Renal cortex interstitium (tissue), 15 donors: Measurements from ENCODE around the gene PGBD2. TPM values are rescaled to one million over a fixed set of nuclear protein-coding genes. Genes with fewer than 3 reads are reported as not detected.

Experiments
- DNase-seq, 11 donors: peaks; one replicate each; pipeline ENCODE4 v3.0.0-alpha.2; 2013; ENCODE audit warnings: low read depth in 9 of 11, low spot score in 4 of 11; ENCODE audit errors: extremely low read depth in 1 of 11
- long read RNA-seq, 16 experiments: transcript quantifications; one replicate each; lab custom pipeline, GENCODE V29; 2026
- polyA plus RNA-seq, 3 donors: library from polyadenylated mRNA; unstranded; fragments of 120-200 nt; gene quantifications; one replicate each; pipeline ENCODE4 v1.2.1, GENCODE V29; 2013; ENCODE audit not compliant: insufficient read length in 3 of 3

PGBD2 gene, protein sequence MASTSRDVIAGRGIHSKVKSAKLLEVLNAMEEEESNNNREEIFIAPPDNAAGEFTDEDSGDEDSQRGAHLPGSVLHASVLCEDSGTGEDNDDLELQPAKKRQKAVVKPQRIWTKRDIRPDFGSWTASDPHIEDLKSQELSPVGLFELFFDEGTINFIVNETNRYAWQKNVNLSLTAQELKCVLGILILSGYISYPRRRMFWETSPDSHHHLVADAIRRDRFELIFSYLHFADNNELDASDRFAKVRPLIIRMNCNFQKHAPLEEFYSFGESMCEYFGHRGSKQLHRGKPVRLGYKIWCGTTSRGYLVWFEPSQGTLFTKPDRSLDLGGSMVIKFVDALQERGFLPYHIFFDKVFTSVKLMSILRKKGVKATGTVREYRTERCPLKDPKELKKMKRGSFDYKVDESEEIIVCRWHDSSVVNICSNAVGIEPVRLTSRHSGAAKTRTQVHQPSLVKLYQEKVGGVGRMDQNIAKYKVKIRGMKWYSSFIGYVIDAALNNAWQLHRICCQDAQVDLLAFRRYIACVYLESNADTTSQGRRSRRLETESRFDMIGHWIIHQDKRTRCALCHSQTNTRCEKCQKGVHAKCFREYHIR
- 10 to 100 TPM; 11.8 to 12.3 (median 12.2) TPM for polyA plus RNA-seq
- long read RNA-seq, donor 1, partial matches to known transcripts = 0 of 2 reads
- long read RNA-seq, donor 1, other reads (novel, unspliced or antisense) = 0 of 2 reads
- long read RNA-seq, donor 2, partial matches to known transcripts = 0 of 3 reads
- long read RNA-seq, donor 2, other reads (novel, unspliced or antisense) = 0 of 3 reads
- long read RNA-seq, donor 3, partial matches to known transcripts = 0 of 4 reads
- long read RNA-seq, donor 3, other reads (novel, unspliced or antisense) = 0 of 4 reads
- long read RNA-seq, donor 4, transcript PGBD2-201 (3 exons, 2,136 nt) = major isoform, 6 of 6 reads
- long read RNA-seq, donor 4, partial matches to known transcripts = 0 of 6 reads
- long read RNA-seq, donor 4, other reads (novel, unspliced or antisense) = 0 of 6 reads
- long read RNA-seq, donor 5 = 0 reads
- long read RNA-seq, donor 6, partial matches to known transcripts = 0 of 2 reads
- long read RNA-seq, donor 6, other reads (novel, unspliced or antisense) = 0 of 2 reads
- long read RNA-seq, donor 7, partial matches to known transcripts = 0 of 4 reads
- long read RNA-seq, donor 7, other reads (novel, unspliced or antisense) = 0 of 4 reads
- long read RNA-seq, donor 8, partial matches to known transcripts = 0 of 5 reads
- long read RNA-seq, donor 8, other reads (novel, unspliced or antisense) = 0 of 5 reads
- long read RNA-seq, donor 9, partial matches to known transcripts = 0 of 5 reads
- long read RNA-seq, donor 9, other reads (novel, unspliced or antisense) = 0 of 5 reads
- long read RNA-seq, donor 10, partial matches to known transcripts = 0 of 2 reads
- long read RNA-seq, donor 10, other reads (novel, unspliced or antisense) = 0 of 2 reads
- long read RNA-seq, donor 11, partial matches to known transcripts = 0 of 2 reads
- long read RNA-seq, donor 11, other reads (novel, unspliced or antisense) = 0 of 2 reads
- long read RNA-seq, donor 12, partial matches to known transcripts = 0 of 4 reads
- long read RNA-seq, donor 12, other reads (novel, unspliced or antisense) = 0 of 4 reads
- long read RNA-seq, donor 13, transcript PGBD2-201 (3 exons, 2,136 nt) = major isoform, 6 of 6 reads
- long read RNA-seq, donor 13, partial matches to known transcripts = 0 of 6 reads
- long read RNA-seq, donor 13, other reads (novel, unspliced or antisense) = 0 of 6 reads
- long read RNA-seq, donor 14, partial matches to known transcripts = 0 of 3 reads
- long read RNA-seq, donor 14, other reads (novel, unspliced or antisense) = 0 of 3 reads
- long read RNA-seq, donor 15, partial matches to known transcripts = 0 of 2 reads
- long read RNA-seq, donor 15, other reads (novel, unspliced or antisense) = 0 of 2 reads
- long read RNA-seq, donor 16, transcript PGBD2-201 (3 exons, 2,136 nt) = major isoform, 6 of 14 reads
- long read RNA-seq, donor 16, partial matches to known transcripts = 0 of 14 reads
- long read RNA-seq, donor 16, other reads (novel, unspliced or antisense) = 8 of 14 reads

DNA sequence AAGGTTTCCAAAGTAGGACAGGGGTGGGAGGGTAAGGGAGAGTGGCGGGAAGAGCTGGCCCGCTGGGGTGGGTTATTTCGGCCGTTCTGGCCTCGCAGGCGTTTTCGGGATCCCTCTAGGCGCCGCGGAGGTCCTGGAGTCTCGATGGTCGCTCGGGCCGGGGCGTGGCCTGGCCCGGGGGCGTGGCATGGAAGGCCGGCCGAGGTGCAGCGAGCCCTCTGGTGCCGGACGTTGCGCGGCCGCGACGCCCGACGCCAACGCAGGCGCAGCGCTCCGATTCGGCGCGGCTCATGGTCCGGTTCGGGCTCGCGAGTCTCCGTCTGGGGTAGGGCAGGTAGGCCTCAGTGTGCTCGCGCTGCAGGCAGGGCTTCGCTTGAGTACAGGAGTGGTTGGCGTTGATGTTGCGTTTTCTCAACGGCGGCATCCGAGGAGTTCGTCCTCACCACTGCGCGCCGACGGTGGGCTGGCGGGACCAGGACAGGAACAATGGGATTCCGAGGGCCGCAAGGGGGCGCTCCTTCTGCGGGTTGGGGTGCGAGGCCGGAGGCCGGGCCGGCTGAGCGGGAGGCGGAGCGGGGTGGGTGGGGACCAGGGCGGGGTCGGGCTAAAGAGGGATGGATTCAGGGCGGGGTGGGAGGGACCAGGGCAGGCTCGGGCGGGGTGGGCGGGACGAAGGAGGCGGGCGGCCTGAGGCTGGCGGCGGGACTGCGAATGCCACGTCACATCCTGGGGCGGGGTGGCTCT, at the start of gene PGBD2:
PGBD2 (plus strand) TSS at position 227 of the 744 bp plus-strand sequence. CDS start 7,628 bp downstream, outside the sequence.
- peak; percentile 80 to 91 (median 88) for DNase-seq

DNA sequence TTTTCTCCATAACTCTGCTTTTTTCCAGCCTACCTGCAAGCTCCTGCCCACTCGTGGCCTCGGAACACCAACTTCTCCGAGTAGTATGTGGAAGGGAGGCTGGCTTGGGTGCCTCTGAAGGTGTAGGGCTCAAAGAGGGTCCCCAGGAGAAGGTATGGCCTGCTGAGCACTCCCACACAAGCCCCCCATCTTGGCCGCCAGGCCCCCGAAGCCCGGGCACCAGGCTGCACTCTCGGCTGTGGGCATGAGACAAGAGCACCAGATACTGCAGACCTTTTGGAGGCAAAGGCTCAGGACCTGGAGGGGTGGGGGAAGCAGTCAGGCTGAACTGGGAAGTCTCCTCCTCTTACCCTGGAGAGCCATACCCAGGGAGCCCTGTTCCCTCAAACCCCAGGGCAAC, 48.8 kb upstream of the PGBD2 start:
- no peak for DNase-seq

DNA sequence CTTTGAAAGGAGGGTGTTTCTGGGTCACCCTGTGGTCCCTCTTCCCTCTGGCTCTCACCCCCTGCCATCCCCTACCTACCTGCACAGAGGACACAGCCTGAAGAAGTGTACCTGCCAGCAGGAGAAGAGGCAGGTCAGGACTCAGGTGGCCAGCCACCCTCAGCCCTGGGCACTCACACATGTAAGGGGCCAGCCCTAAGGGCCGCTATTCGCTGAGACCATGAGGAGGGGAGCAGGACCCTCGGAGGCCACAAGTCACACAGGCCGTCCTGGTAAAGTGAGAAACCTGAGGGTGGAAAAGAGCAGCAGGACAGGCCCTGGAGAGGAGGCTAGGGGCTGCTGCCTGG, 48.3 kb upstream of the PGBD2 start:
- DNase-seq = no peak

DNA sequence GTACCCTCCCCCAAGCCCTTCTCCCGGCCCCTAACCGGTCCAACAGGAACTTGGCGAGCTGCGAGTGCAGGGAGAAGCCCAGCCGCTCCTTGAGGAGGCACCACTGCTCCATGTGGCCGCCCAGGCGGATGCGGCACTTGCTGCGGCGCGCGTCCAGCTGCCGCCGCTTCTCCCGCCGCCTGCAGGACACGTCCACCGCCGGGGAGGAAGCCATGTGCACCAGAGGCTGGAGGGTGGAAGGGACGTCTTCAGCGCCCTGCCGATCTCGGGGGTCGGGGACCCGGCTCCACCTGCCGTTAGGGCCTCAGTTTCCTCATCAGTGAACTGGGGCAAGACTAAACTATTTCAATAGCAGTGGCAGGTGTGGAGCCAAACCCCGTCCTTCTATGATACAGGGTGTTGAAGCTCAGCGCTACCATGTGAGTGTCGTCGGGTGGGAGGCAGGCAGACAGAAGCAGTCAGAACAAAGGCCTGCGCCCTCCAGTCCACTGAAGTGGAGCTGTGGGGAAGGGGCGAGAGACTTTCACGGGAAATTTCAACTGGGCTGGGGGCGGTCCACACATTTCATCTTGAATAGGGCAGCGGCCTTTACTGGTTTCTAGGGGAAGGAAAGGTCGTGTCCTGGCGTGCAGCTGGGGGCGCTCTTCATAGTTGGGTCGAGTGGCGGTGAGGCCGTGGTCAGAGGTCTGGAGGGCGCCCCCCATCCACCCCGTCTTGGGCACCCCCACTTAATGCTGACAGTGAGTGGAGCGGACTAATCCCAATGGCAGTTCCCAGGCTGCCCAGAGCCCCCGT, 47.7 kb upstream of the PGBD2 start:
- peak in 5 of 11 donors; percentile 47 to 70 (median 62) for DNase-seq

DNA sequence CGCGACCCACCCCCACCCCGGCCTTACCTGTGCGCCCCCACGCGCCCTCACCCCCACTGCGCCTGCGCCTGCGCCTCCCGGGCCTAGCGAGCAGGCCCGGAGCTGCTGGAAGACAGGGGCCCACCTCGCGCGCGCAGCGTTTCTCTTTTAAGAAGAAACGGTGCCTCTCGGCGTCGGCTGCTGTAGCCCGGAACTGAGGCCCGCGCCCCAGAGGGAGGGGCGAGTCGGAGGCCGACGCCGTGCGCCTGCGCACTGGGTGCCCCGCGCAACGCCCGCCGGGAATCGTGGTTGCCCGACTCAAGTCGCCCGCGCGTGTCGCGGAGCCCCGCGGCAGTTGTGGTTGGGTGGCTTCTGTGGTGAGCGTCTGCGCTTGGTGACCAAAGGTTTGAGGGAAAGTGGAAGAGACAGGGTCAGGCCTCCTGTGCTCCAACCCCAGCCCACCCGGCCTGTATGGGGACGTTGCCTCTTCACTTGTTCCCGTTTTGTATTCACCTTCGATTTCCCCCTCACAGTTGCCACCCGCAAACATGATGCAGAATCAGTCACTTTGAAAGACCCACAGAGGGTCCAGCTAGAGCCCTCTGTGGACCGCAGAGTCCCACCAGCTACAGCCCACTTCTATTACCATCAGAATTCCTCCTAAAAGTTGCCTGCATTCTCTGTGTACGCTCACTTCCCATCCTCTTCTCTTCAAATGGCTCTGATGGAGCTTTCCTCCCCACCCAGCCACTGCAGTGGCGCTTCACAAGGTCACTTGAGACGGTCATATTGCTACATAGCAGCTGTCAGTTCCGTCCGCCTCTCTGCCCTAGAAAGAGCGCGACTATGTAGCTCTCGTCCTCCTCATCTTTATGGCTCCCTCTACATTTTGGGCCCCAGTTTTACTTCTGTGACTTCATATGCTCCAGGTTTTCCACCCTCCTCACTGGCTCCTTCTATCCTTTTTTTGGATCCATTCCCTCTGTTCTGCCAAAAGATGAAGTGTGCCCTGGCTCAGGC, 46.8 kb upstream of the PGBD2 start, which contains the start of gene ZNF692:
ZNF692 (minus strand) TSS at position 195 of the 999 bp plus-strand sequence. CDS start 776 bp downstream, outside the sequence.
- DNase-seq = peak; percentile 83 to 96 (median 94)

DNA sequence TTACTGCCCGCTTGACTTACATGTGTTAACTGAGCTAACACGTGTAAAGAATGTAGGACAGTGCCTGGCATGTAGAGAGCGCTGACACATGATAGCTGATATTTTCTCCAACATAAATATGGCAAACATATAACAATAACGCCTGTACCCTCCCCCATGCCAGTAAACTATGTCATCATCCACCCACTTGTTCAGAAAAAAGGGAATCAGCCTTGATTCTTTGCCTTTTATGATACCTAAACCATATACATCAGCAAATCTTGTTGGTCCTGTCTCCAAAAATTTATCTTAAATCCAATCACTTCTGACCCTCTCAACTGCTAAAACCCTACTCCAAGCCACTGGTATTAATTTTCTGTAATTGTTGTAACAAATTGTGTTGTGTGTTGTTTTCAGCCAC, 46.0 kb upstream of the PGBD2 start:
- DNase-seq = no peak

DNA sequence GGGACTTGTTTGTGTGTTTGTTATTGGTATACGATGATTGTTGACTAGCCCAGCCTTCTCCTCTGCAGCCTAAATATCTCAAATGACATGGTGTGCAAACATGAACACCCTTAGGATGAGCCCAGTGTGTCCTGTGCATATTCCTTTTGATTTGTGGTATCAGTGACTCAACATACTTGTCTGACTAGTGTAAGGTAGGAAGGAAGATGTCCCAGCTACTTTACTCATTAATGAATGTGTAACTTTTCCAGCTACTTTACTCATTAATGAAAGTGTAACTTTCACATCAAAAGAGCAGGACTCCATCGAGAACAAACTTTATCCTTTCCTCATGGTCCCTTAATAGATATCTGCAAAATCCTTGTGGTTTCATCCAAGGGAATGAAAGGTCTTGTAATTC, 44.4 kb upstream of the PGBD2 start:
- DNase-seq = no peak

DNA sequence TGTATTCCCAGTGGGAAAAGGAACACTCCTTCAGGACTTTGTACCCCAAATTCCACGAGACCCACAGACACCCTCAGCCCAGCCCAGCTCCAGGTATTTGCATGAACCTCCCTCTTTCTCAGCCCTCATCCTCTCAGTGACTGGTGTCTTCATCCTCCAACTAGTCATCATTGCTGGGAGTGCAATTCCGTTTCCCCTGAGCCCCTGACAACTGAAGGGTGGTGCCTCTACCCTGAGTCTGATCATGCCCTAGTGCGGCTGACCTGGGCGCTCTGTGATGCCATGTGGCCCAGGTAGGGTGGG, 43.4 kb upstream of the PGBD2 start:
- no peak for DNase-seq

DNA sequence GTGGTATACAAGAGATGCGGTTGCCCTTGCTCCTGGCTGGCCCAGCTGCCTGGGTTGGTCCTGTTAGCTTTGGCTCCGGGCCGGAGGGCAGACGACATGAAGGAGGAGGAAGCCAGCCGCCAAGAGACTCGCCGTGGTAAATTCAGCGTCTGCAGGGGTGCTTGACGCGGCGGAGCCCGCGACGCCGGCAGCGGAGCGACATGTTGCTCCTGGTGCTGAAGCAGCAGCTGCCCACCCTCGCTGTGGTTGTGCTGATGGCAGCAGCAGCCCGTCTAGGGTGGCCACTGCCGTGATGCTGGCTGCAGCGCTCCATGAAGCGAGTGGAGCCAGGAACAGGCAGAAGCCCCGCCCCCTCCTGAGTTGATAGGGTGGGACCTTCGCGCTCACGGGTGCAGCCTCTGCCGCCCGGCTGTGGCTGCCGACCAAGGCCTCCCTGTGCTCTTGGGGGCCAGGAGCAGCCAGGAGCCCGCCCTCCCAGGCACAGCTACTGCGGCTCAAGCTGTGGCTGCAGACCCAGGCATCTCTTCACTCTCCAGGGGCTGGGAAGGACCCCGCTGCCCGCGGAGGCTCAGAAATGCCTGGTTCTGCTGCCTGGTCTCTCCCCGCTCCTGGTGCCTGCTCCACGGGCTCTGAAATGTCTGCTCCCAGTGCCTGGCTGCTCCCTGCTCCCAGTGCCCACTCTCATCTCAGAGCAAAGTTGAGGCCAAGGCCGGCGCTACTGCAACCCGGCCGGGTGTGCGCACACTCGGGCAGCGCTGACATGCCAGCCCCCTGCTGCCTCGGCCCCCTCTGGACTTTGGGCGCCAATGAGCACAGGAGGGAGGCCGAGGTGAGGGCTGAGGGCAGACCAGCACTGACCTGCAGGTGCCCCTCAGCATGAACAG, 42.8 kb upstream of the PGBD2 start:
- DNase-seq = peak in 10 of 11 donors; percentile 31 to 80 (median 72)

DNA sequence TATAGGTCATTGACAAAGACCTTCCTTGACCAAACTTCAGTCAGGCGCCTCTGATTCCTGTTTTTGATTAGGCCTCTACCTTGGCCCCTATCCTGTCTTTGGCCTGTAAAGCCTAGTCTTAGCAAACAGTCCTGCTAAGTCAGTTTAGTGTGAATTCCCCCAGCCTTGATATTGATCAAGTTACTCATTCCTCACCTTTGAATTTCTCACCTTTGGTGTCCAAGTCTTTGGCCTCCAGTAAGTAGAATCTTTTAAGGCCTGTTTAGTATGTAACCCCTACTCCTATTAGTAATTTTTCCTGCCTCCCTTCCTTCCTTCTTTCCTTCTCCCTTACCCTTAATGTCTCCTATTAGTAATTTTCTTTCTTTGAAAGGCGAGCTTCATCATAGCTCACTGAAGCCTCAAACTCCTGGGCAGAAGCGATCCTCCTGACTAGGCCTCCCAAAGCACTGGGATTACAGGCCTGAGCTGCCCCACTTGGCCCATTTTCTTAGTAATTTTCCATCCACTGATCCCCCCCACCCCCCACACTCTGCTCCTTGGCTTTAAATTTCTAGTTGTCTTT, 34.1 kb upstream of the PGBD2 start:
- no peak for DNase-seq

DNA sequence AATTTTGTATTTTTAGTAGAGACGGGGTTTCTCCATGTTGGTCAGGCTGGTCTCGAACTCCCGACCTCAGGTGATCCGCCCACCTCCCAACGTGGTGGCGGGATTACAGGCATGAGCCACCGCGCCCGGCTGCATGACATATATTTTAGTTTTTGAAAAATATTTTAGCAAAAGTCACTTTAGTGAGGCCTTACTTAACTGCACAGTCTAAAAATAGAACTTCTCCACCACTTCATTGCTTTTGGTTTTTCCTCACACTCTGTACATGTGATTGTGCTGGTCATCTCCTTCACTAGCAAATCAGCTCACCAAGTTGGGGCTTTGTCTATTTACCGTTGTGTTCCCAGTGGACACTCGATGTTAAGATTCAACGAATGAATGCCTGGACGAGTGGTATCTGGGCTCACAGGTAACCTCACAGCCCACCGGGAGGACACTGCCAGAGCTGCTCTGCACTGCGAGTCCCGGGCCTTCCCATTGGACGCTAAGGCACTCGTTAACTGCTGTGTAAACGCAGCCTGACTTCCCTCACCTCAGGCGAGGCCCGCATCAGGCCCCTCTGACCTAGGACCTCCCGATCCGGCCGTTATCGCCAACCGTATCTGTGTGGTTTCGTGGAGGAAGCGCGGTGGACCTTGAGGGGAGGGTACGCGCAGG, 33.2 kb upstream of the PGBD2 start:
- DNase-seq = peak in 10 of 11 donors; percentile 46 to 81 (median 60)

DNA sequence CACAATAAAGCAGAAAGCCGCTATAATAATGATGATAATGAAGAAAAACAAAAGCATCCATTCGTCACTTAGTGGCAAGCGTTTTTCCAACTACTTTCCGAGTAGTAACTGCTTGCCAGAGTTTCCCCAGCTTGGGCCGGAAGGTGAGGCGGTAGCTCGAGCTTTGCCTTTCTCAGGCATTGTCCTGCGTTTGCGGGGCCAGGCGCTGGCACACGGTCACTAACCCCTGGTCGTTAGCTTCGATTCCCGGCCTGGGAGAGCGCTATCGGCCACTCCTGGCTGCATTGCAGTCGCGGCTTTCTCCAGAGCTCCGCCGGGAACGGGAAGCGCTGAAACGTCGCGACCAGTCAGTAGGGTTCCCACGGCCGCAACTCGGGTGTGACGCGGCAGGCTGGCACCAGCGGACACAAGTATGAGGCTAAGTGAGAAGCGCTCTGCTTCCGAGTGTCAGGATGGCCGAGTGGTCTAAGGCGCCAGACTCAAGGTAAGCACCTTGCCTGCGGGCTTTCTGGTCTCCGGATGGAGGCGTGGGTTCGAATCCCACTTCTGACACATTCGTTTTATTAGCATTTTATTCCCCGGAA, 32.5 kb upstream of the PGBD2 start:
- peak; percentile 89 to 95 (median 93) for DNase-seq

DNA sequence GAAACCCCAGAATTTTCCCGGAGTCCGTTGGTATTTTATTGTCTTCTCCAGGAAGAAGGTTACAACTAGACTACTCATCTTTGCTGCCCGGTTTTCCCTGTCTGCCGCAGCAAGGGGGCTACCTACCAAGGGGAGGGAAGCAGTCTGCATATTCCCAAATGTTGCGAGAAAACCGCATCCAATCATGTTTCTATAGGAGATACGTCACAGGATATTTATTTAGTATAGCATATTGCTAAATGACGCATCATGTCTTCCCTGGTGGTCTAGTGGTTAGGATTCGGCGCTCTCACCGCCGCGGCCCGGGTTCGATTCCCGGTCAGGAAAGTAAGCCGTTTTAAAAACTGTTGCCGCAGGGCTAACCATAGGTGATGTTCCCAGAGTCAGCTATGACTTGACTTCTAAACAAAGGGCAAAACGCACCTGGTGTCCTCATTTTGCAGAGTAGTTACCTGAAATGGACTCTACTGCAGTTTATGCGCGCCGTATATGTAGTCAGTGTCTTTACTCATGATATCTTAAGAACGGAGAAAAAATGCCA, 32.0 kb upstream of the PGBD2 start:
- peak; percentile 77 to 90 (median 86) for DNase-seq
